IMR-90 (cell line): ENCODE results near the gene ATG9B. TPM values are rescaled to one million over a fixed set of nuclear protein-coding genes. Genes with fewer than 3 reads are reported as not detected.

Source experiments
- ATAC-seq: fragments of 200-7000 bp; cut with Tn5 transposase; 2 replicates; pipeline ENCODE4 v1.9.1; 2020; ENCODE audit warnings: low read depth, mild to moderate bottlenecking, moderate library complexity
- BruUV-seq: library from RNA; stranded (reverse); fragments of 400-500 nt; replicated peaks from 2 replicates; lab custom pipeline; 2021; lab: Mats Ljungman, UMichigan
- CTCF ChIA-PET: fragments of 300-600 bp; formaldehyde crosslinking; extraction: SDS; loops from one replicate; lab custom pipeline; 2021; ENCODE audit warnings: antibody characterized with exemption; lab: Yijun Ruan, JAX
- POLR2A ChIA-PET: fragments of 300-600 bp; sonication (Branson Sonifier 250); formaldehyde crosslinking; loops from one replicate; lab custom pipeline; 2022; ENCODE audit warnings: antibody characterized with exemption; ENCODE audit not compliant: unreplicated experiment; lab: Charles Lee
- DNase-seq: peaks from one replicate; pipeline ENCODE4 v3.0.0; 2013
- H2AFZ ChIP-seq: replicated peaks from 2 replicates; pipeline ENCODE3; 2013; ENCODE audit warnings: low read length, mild to moderate bottlenecking; ENCODE audit not compliant: poor library complexity
- H2AK5ac ChIP-seq: 2 replicates; pipeline ENCODE4 v1.6.1; 2013; ENCODE audit warnings: low read depth, low read length, inconsistent platforms
- H2AK9ac ChIP-seq: replicated peaks from 2 replicates; pipeline ENCODE3; 2013; ENCODE audit warnings: mild to moderate bottlenecking, low read depth, low read length, moderate library complexity; ENCODE audit not compliant: poor library complexity
- H2BK120ac ChIP-seq: 2 replicates; pipeline ENCODE4 v1.6.1; 2013; ENCODE audit warnings: low read depth, low read length, inconsistent platforms
- H2BK15ac ChIP-seq: 3 replicates; pipeline ENCODE4 v1.6.1; 2013; ENCODE audit warnings: low read depth, low read length, inconsistent platforms
- H2BK20ac ChIP-seq: 2 replicates; pipeline ENCODE4 v1.6.1; 2013; ENCODE audit warnings: low read depth, mild to moderate bottlenecking, inconsistent platforms, low read length, moderate library complexity
- H2BK5ac ChIP-seq: 2 replicates; pipeline ENCODE4 v1.6.1; 2013; ENCODE audit warnings: mild to moderate bottlenecking, low read depth, low read length, inconsistent platforms; ENCODE audit not compliant: poor library complexity, severe bottlenecking
- H3K14ac ChIP-seq: replicated peaks from 2 replicates; pipeline ENCODE4 v1.6.1; 2013; ENCODE audit warnings: low read depth, low read length, inconsistent platforms
- H3K18ac ChIP-seq: 2 replicates; pipeline ENCODE4 v1.6.1; 2013; ENCODE audit warnings: low read depth, low read length, control low read depth
- H3K23ac ChIP-seq: 2 replicates; pipeline ENCODE4 v1.6.1; 2013; ENCODE audit warnings: low read depth, low read length, inconsistent platforms
- H3K27ac ChIP-seq: 2 replicates; pipeline ENCODE4 v1.5.1; 2013; ENCODE audit warnings: mild to moderate bottlenecking, control low read depth, low read length; ENCODE audit not compliant: insufficient read depth
- H3K27me3 ChIP-seq: 2 replicates; pipeline ENCODE4 v1.6.1; 2013; ENCODE audit warnings: low read length; ENCODE audit not compliant: control insufficient read depth, insufficient read depth
- H3K36me3 ChIP-seq: 2 replicates; pipeline ENCODE4 v1.6.1; 2013; ENCODE audit warnings: low read length, mixed read lengths; ENCODE audit not compliant: control insufficient read depth, insufficient read depth
- H3K4ac ChIP-seq: 2 replicates; pipeline ENCODE4 v1.6.1; 2013; ENCODE audit warnings: low read depth, low read length, inconsistent platforms
- H3K4me1 ChIP-seq: 2 replicates; pipeline ENCODE4 v1.6.1; 2013; ENCODE audit warnings: low read length, mixed read lengths; ENCODE audit not compliant: control insufficient read depth, insufficient read depth
- H3K4me2 ChIP-seq: 2 replicates; pipeline ENCODE4 v1.6.1; 2013; ENCODE audit warnings: low read depth, mild to moderate bottlenecking, control low read depth, low read length, moderate library complexity
- H3K4me3 ChIP-seq: 2 replicates; pipeline ENCODE4 v1.5.1; 2013; ENCODE audit warnings: low read depth, mild to moderate bottlenecking, control low read depth, low read length, moderate library complexity; ENCODE audit not compliant: insufficient read depth
- H3K56ac ChIP-seq: 2 replicates; pipeline ENCODE4 v1.6.1; 2013; ENCODE audit warnings: low read length, inconsistent platforms; ENCODE audit not compliant: insufficient read depth; ENCODE audit errors: extremely low read depth
- H3K79me1 ChIP-seq, 2 experiments: 2 replicates each; pipeline ENCODE4 v1.6.1; 2013; ENCODE audit warnings: low read length in 2 of 2, inconsistent platforms in 1 of 2, low read depth in 1 of 2
- H3K9ac ChIP-seq: 2 replicates; pipeline ENCODE4 v1.6.1; 2013; ENCODE audit warnings: low read depth, low read length, control low read depth
- H3K9me1 ChIP-seq: 2 replicates; pipeline ENCODE4 v1.6.1; 2013; ENCODE audit warnings: low read length, inconsistent platforms; ENCODE audit not compliant: insufficient read depth
- H3K9me3 ChIP-seq: 2 replicates; pipeline ENCODE4 v1.6.1; 2013; ENCODE audit warnings: low read length; ENCODE audit not compliant: control insufficient read depth, insufficient read depth
- H4K20me1 ChIP-seq: 2 replicates; pipeline ENCODE4 v1.6.1; 2013; ENCODE audit warnings: low read length, inconsistent platforms; ENCODE audit not compliant: insufficient read depth
- H4K5ac ChIP-seq: 2 replicates; pipeline ENCODE4 v1.6.1; 2013; ENCODE audit warnings: mild to moderate bottlenecking, low read depth, low read length, control low read depth
- H4K8ac ChIP-seq, 2 experiments: 2 replicates each; pipeline ENCODE4 v1.6.1; 2013; ENCODE audit warnings: low read depth in 2 of 2, low read length in 2 of 2, control low read depth in 1 of 2, inconsistent platforms in 1 of 2
- H4K91ac ChIP-seq: 2 replicates; pipeline ENCODE4 v1.6.1; 2013; ENCODE audit warnings: low read depth, low read length, inconsistent platforms; ENCODE audit not compliant: insufficient read depth
- CEBPB ChIP-seq: IDR thresholded peaks from 2 replicates; pipeline ENCODE4 v1.6.1; 2012; ENCODE audit warnings: low read depth, low read length, improper control_type of control experiment
- CHD1 ChIP-seq: IDR thresholded peaks from 2 replicates; pipeline ENCODE4 v1.6.1; 2012; ENCODE audit warnings: low read depth, low read length, improper control_type of control experiment
- RAD21 ChIP-seq: IDR thresholded peaks from 2 replicates; pipeline ENCODE4 v1.6.1; 2012; ENCODE audit warnings: low read length, improper control_type of control experiment
- RFX5 ChIP-seq: IDR thresholded peaks from 2 replicates; pipeline ENCODE4 v1.8.0; 2012; ENCODE audit warnings: low read depth, mild to moderate bottlenecking, low read length, moderate library complexity
- WGBS, 2 experiments: methylation state at CpG; one replicate each; pipeline versions ENCODE4 v1.1.5 to v1.1.7; 2013; ENCODE audit warnings: missing lambda C conversion rate in 2 of 2; ENCODE audit not compliant: insufficient read length in 1 of 2; ENCODE audit errors: extremely low coverage in 2 of 2; 5-methylcytosine and 5-hydroxymethylcytosine counted together
- dilution Hi-C: fragments of 300-500 bp; cut with HindIII; formaldehyde crosslinking; loops from one replicate; pipeline ENCODE4 v1.14.3; 2018; ENCODE audit warnings: low sequenced_read_pairs; ENCODE audit not compliant: unreplicated experiment
- in situ Hi-C: fragments of 300-500 bp; cut with MboI; formaldehyde crosslinking; loops from 3 replicates; pipeline ENCODE4 v1.14.3; 2019; ENCODE audit warnings: low sequenced_read_pairs, inconsistent platforms, mixed read lengths
- intact Hi-C: fragments of 100-400 bp; cut with micrococcal nuclease; formaldehyde crosslinking; loops from 2 replicates; pipeline ENCODE4 v1.10.0; 2022
- polyA plus RNA-seq, 3 experiments: library from polyadenylated mRNA; depleted of rRNA; stranded (reverse); fragments of >200 nt; gene quantifications; 2 replicates each; pipeline ENCODE4 v1.2.3, GENCODE V29; 2012; ENCODE audit warnings: low replicate concordance in 1 of 3
- total RNA-seq: library from RNA; depleted of rRNA; stranded (reverse); fragments of >200 nt; gene quantifications from 2 replicates; pipeline ENCODE4 v1.2.3, GENCODE V29; 2012

Gene ATG9B
- total and polyA plus RNA-seq, 2 of the 4 experiments (the other 2 are of a cell fraction) = 0.18 to 0.91 TPM

DNA sequence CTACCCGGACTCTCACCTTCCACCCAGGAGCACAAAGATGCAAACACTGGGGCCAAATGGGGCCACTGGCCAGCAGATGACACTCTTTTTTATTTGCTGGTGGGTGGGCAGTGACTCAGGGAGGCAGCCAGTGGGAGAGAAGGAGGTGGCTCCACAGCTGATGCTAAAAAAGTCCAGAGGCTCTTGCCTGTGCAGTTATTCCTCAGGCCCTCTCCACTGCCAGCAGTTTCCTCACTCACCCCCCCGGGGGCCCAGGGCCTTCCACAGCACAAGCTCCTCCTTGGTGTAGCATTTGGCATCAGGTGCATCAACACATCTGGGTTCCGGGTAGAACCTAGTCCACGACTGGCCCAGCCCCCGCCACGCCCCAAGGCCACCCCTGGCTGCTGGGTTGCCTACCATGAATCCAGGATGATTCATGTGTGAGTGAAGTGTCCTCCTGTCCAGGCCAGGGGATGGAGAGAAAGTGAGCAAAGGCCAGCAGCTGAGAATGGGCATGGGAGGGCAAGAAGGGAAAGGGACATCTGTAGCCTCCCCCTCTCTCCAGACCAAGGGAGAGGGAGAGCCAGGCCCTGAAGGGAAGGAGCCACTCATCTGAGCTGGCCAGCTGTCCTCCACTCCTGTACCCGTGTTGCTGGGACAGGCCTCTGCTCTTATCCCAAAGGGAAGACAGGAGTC, 44.4 kb downstream of the ATG9B start:
- in situ Hi-C loops = loop anchor here (25.0 kb wide), 1 partner anchor 568 kb away; a partner anchor contains a TSS
- H3K79me1 ChIP-seq = no peaks in the 10 kb centered on the region
- H3K18ac ChIP-seq = no peak overlapping the region
- no TSS peak for BruUV-seq
- POLR2A ChIA-PET = no interaction called here
- H3K36me3 ChIP-seq = no peaks in the 10 kb centered on the region
- H3K9ac ChIP-seq = no peak overlapping the region
- H3K23ac ChIP-seq = no peak overlapping the region
- H4K91ac ChIP-seq = no peak overlapping the region
- no peak overlapping the region for H2BK5ac ChIP-seq
- 100% methylated on average over 2 of the region's 7 CpGs; no CpG with 5 or more reads in 1 of the 2 experiments for WGBS, 2 experiments
- peaks cover 51% of the 10 kb centered on the region for H3K27me3 ChIP-seq
- H4K5ac ChIP-seq = no peak overlapping the region
- no peak overlapping the region for H2BK120ac ChIP-seq
- no peak overlapping the region for H2AK9ac ChIP-seq
- H3K9me3 ChIP-seq = no peaks in the 10 kb centered on the region
- no peak overlapping the region for H2BK20ac ChIP-seq
- no peak overlapping the region for H3K56ac ChIP-seq
- H2BK15ac ChIP-seq = no peak overlapping the region
- intact Hi-C loops = loop anchor here (2.0 kb wide), 1 partner anchor 81 kb away; no protein-coding TSS in a partner anchor
- dilution Hi-C loops = no loop called here
- H3K27ac ChIP-seq = no peak overlapping the region
- DNase-seq (no peak), ATAC-seq (no peak)
- H3K9me1 ChIP-seq = no peaks in the 10 kb centered on the region
- peaks cover 14% of the 10 kb centered on the region; the same call in 1 of the 2 replicates for H3K4me1 ChIP-seq
- no peak overlapping the region for H3K14ac ChIP-seq
- H3K4me2 ChIP-seq = no peak overlapping the region; the same call in 1 of the 2 replicates
- no peak overlapping the region for H3K4me3 ChIP-seq
- no peak overlapping the region for H3K4ac ChIP-seq
- TF ChIP-seq RAD21 (no peak), RFX5 (no peak), CEBPB (no peak), CHD1 (no peak)
- no peak overlapping the region for H2AK5ac ChIP-seq
- no peaks in the 10 kb centered on the region; the same call in 1 of the 2 replicates for H4K20me1 ChIP-seq
- no peak overlapping the region for H4K8ac ChIP-seq
- CTCF ChIA-PET = interaction anchor here (0.9 to 1.0 kb wide), 2 partner anchors 9 to 28 kb away, joined by 3 to 4 read pairs; no protein-coding TSS in a partner anchor
- no peak overlapping the region for H2AFZ ChIP-seq
